ENCODE measurements around the gene PTPRN2.

Gene PTPRN2

DNA sequence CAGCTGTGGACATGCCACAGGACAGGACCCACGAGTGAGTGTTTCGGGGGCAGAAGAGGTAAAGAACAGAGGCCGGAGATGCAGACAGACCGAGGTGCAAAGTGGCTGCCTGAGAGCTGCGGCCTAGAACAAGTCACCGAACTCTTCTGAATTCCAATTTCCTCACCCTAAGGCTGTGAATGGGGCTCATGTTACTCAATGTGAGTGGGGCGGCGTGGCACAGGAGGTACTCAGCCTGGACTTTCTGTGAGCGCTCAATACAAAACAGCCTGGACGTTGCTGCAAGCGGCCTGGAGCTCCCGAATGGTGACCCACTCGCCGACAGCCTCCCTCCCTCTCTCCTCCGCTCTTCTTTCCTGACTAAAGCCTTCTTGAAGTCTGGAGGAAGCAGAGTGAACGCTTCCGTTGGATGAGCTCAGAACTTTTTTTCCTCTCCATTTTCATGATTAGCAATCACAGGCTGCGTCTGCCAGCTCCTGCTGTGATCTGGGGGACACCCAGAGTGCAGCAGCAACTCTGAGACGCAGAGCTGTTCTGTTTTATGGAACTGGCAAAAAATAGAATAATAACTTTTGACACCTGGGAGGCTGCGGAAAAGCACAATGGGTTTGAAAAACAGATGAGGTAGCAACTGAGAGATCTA is 108.5 kb downstream of the PTPRN2 start:
- Histone ChIP-seq H3K36me3 (ENCODE audit: control insufficient read depth, insufficient read depth, low read length) (no peaks in the 10 kb centered on the region), H3K27me3 (ENCODE audit: control insufficient read depth, insufficient read depth, low read length) (no peaks in the 10 kb centered on the region), H3K4me3 (ENCODE audit: low read depth, low read length) (no peak overlapping the region), H2AFZ (no peak overlapping the region), H3K4me1 (no peaks in the 10 kb centered on the region), H3K79me2 (no peaks in the 10 kb centered on the region), H3K9me3 (ENCODE audit: control insufficient read depth, low read length) (no peaks in the 10 kb centered on the region), H3K27ac (no peak overlapping the region), H3K9ac (no peak overlapping the region), H3K4me2 (ENCODE audit: low read length) (no peak overlapping the region)
- TF ChIP-seq, protein P1, sequence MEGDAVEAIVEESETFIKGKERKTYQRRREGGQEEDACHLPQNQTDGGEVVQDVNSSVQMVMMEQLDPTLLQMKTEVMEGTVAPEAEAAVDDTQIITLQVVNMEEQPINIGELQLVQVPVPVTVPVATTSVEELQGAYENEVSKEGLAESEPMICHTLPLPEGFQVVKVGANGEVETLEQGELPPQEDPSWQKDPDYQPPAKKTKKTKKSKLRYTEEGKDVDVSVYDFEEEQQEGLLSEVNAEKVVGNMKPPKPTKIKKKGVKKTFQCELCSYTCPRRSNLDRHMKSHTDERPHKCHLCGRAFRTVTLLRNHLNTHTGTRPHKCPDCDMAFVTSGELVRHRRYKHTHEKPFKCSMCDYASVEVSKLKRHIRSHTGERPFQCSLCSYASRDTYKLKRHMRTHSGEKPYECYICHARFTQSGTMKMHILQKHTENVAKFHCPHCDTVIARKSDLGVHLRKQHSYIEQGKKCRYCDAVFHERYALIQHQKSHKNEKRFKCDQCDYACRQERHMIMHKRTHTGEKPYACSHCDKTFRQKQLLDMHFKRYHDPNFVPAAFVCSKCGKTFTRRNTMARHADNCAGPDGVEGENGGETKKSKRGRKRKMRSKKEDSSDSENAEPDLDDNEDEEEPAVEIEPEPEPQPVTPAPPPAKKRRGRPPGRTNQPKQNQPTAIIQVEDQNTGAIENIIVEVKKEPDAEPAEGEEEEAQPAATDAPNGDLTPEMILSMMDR (IDR thresholded peaks at IDR 0.05), result no peak

DNA sequence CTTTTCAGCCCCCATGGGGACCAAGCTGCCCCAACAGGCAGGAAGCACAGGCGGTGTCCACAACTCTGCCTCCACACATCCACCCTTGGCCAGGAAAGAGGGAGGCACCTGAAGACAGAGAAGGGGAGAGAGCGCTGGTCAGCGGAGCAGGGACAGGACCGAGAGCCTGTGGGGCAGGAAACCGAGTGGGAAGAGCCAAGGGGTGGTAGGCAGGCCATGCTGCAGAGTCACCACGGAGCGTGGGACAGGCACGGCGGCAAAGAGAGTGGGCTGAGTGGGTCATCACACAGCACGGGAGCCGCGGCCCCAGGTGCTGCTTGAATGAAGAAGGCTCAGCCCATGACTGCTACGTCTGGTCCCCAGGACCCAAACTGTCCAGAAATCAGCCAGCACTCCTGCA is 109.8 kb downstream of the PTPRN2 start:
- no peaks in the 10 kb centered on the region for H3K27me3 ChIP-seq (ENCODE audit: control insufficient read depth, insufficient read depth, low read length)
- no peak overlapping the region for H3K4me2 ChIP-seq (ENCODE audit: low read length)

DNA sequence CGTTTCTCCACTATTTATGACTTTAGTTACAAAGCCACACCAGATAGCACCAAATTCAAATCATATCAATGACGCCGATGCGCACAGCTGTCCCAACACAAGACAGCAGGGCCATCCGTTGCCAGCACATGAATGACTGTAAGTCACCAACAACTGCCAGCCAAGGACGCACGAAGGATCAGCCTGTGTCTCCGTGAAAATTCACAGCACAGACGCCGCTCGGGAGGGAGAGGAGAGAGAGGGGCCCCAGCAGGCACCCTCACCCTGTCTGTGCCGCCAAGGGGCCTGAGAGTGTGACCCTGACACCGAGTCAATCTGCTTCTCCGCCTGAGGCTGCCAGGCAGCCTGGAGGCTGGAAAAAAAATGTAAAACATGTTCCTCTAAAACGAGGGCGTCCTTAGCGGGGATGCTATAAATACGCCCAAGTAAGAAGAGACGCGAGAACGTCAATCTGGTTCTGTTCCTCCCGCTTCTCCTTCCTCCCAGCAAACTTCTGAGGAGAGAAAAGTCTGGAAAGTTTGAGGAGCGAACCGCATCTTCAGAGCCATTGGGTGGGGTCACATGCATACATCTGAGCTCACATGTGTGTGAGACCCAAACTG is 111.2 kb downstream of the PTPRN2 start:
- TF ChIP-seq, protein P1 (IDR thresholded peaks at IDR 0.05), result no peak
- no peaks in the 10 kb centered on the region for H3K79me2 ChIP-seq
- no peaks in the 10 kb centered on the region for H3K4me1 ChIP-seq
- no peaks in the 10 kb centered on the region for H3K9me3 ChIP-seq (ENCODE audit: control insufficient read depth, low read length)
- no peak overlapping the region for H3K4me3 ChIP-seq (ENCODE audit: low read depth, low read length)
- no peak overlapping the region for H2AFZ ChIP-seq
- H3K27me3 ChIP-seq (ENCODE audit: control insufficient read depth, insufficient read depth, low read length), result no peaks in the 10 kb centered on the region
- no peak overlapping the region for H3K4me2 ChIP-seq (ENCODE audit: low read length)
- no peak overlapping the region for H3K27ac ChIP-seq
- no peaks in the 10 kb centered on the region for H3K36me3 ChIP-seq (ENCODE audit: control insufficient read depth, insufficient read depth, low read length)
- H3K9ac ChIP-seq, result no peak overlapping the region

More for the DNA sequence above, 109.8 kb downstream of the PTPRN2 start:
- Histone ChIP-seq H3K9ac (no peak overlapping the region), H3K79me2 (no peaks in the 10 kb centered on the region), H3K4me1 (no peaks in the 10 kb centered on the region), H3K36me3 (ENCODE audit: control insufficient read depth, insufficient read depth, low read length) (no peaks in the 10 kb centered on the region), H3K9me3 (ENCODE audit: control insufficient read depth, low read length) (no peaks in the 10 kb centered on the region), H3K27ac (no peak overlapping the region), H3K4me3 (ENCODE audit: low read depth, low read length) (no peak overlapping the region), H2AFZ (no peak overlapping the region)
- TF ChIP-seq, protein P1 (IDR thresholded peaks at IDR 0.05), result no peak

DNA sequence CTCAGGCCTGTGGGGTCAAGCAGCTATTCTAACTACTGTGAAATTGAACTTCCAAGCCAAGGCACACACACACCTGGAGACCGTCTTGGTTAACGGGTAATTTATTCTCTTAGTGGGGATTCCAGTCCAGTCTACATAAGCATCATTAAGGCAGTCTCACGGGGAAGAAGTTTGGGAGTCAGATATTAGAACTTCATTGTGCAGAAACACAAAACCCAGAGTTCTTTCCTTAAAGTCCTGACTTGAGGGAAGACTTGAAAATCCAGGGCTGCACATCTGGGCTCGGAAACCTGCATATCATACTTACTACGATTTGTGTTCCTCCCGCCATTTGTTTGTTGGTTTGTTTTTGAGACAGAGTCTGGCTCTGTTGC is 112.0 kb downstream of the PTPRN2 start:
- H3K27me3 ChIP-seq (ENCODE audit: control insufficient read depth, insufficient read depth, low read length), result no peaks in the 10 kb centered on the region
- no peak overlapping the region for H3K4me2 ChIP-seq (ENCODE audit: low read length)
- no peak overlapping the region for H3K9ac ChIP-seq
- H3K4me1 ChIP-seq, result no peaks in the 10 kb centered on the region
- TF ChIP-seq, protein P1 (IDR thresholded peaks at IDR 0.05), result no peak
- H3K4me3 ChIP-seq (ENCODE audit: low read depth, low read length), result no peak overlapping the region
- H2AFZ ChIP-seq, result no peak overlapping the region
- no peaks in the 10 kb centered on the region for H3K79me2 ChIP-seq
- no peaks in the 10 kb centered on the region for H3K36me3 ChIP-seq (ENCODE audit: control insufficient read depth, insufficient read depth, low read length)
- H3K27ac ChIP-seq, result no peak overlapping the region
- H3K9me3 ChIP-seq (ENCODE audit: control insufficient read depth, low read length), result no peaks in the 10 kb centered on the region

All from parathyroid adenoma (tissue), 2 donors.